Endothelial cell of umbilical vein (primary cell): ENCODE results near the gene DDX17. TPM values are rescaled to one million over a fixed set of nuclear protein-coding genes. Genes with fewer than 3 reads are reported as not detected.

Experiments used
- BruUV-seq: library from RNA; stranded (reverse); fragments of 400-500 nt; replicated peaks from 2 replicates; lab custom pipeline; 2021; lab: Mats Ljungman, UMichigan
- CTCF ChIA-PET: fragments of 300-600, 350-600 bp; sonication (Branson Sonifier 250); formaldehyde crosslinking; loops from one replicate; lab custom pipeline; 2021; ENCODE audit warnings: antibody characterized with exemption, inconsistent platforms; lab: Charles Lee
- POLR2A ChIA-PET: fragments of 300-600, 350-600 bp; sonication (Branson Sonifier 250); formaldehyde crosslinking; loops from one replicate; lab custom pipeline; 2021; ENCODE audit warnings: antibody characterized with exemption, inconsistent platforms; lab: Charles Lee
- DNase-seq: peaks from one replicate; pipeline ENCODE4 v3.0.0-alpha.2; 2011; ENCODE audit warnings: low read depth, low spot score
- FAIRE-seq: peaks from 2 replicates; lab custom pipeline; 2011; peaks lifted over from hg19 to GRCh38; lab: Jason Lieb, UNC
- H2AFZ ChIP-seq: 2 replicates; pipeline ENCODE4 v1.6.0; 2012; ENCODE audit warnings: low read depth, low read length, control low read depth, inconsistent platforms
- H3K27ac ChIP-seq: 2 replicates; pipeline ENCODE4 v1.5.1; 2011; ENCODE audit warnings: low read depth, mild to moderate bottlenecking, control low read depth, low read length, moderate library complexity; ENCODE audit not compliant: insufficient read depth
- H3K27me3 ChIP-seq, 2 experiments: 2 replicates each; pipeline versions ENCODE4 v1.6.0 to v1.6.1; 2011; ENCODE audit warnings: low read length in 2 of 2, mixed read lengths in 1 of 2; ENCODE audit not compliant: control insufficient read depth in 2 of 2, insufficient read depth in 2 of 2
- H3K36me3 ChIP-seq, 2 experiments: 2 replicates in 1 of 2; 3 replicates in 1 of 2; pipeline ENCODE4 v1.5.1; 2011; ENCODE audit warnings: low read length in 2 of 2, mild to moderate bottlenecking in 1 of 2, moderate library complexity in 1 of 2; ENCODE audit not compliant: control insufficient read depth in 2 of 2, insufficient read depth in 2 of 2; ENCODE audit errors: extremely low read depth in 1 of 2
- H3K4me1 ChIP-seq: 3 replicates; pipeline ENCODE4 v1.5.1; 2011; ENCODE audit warnings: mild to moderate bottlenecking, low read length; ENCODE audit not compliant: control insufficient read depth, insufficient read depth; ENCODE audit errors: extremely low read depth
- H3K4me2 ChIP-seq: 2 replicates; pipeline ENCODE4 v1.6.1; 2011; ENCODE audit warnings: low read length, control low read depth, mixed read lengths; ENCODE audit not compliant: insufficient read depth
- H3K4me3 ChIP-seq, 3 experiments: fragments of 200-600 bp in 1 of 3; sonication (generic), shearing (Covaris generic) in 1 of 3; replicated peaks in 1 of 3; 2 replicates each; pipeline ENCODE4 v1.5.1; 2011 to 2016; ENCODE audit warnings: control low read depth in 3 of 3, low read length in 3 of 3, mild to moderate bottlenecking in 2 of 3, inconsistent platforms in 1 of 3, low read depth in 1 of 3, moderate library complexity in 1 of 3; ENCODE audit not compliant: insufficient read depth in 1 of 3
- H3K79me2 ChIP-seq: 2 replicates; pipeline ENCODE4 v1.6.0; 2012; ENCODE audit warnings: low read length, inconsistent platforms; ENCODE audit not compliant: control insufficient read depth, insufficient read depth
- H3K9ac ChIP-seq: replicated peaks from 2 replicates; pipeline ENCODE3; 2011; ENCODE audit warnings: low read length, control low read depth; ENCODE audit not compliant: insufficient read depth; ENCODE audit errors: extremely low read depth
- H3K9me1 ChIP-seq: replicated peaks from 3 replicates; pipeline ENCODE4 v1.6.0; 2011; ENCODE audit warnings: mild to moderate bottlenecking, low read length; ENCODE audit not compliant: control insufficient read depth, insufficient read depth; ENCODE audit errors: extremely low read depth
- H3K9me3 ChIP-seq: replicated peaks from 2 replicates; pipeline ENCODE4 v1.5.1; 2012; ENCODE audit warnings: low read length, inconsistent platforms; ENCODE audit not compliant: control insufficient read depth, insufficient read depth
- H4K20me1 ChIP-seq: replicated peaks from 2 replicates; pipeline ENCODE3; 2011; ENCODE audit warnings: mild to moderate bottlenecking, low read length; ENCODE audit not compliant: control insufficient read depth, insufficient read depth; ENCODE audit errors: extremely low read depth
- CTCF ChIP-seq, 2 donors: IDR thresholded peaks; 1 replicate in 1 of 2; 2 replicates in 1 of 2; pipeline ENCODE4 v1.5.1; 2011; ENCODE audit warnings: low read length in 2 of 2, mild to moderate bottlenecking in 2 of 2, moderate library complexity in 2 of 2, control low read depth in 1 of 2, inconsistent platforms in 1 of 2, low read depth in 1 of 2; ENCODE audit not compliant: insufficient read depth in 1 of 2; ENCODE audit errors: extremely low read depth in 1 of 2
- EZH2 ChIP-seq: IDR thresholded peaks from 2 replicates; pipeline ENCODE4 v1.6.1; 2012; ENCODE audit warnings: borderline replicate concordance, low read depth, mild to moderate bottlenecking, moderate library complexity, low read length, inconsistent platforms; ENCODE audit not compliant: severe bottlenecking
- FOS ChIP-seq: IDR thresholded peaks from 2 replicates; pipeline ENCODE4 v1.6.1; 2011; ENCODE audit warnings: mild to moderate bottlenecking, low read length, moderate library complexity, borderline replicate concordance; ENCODE audit not compliant: insufficient read depth
- GATA2 ChIP-seq: IDR thresholded peaks from 2 replicates; pipeline ENCODE4 v1.7.0; 2011; ENCODE audit warnings: low read depth, mild to moderate bottlenecking, moderate library complexity, mixed read lengths, low read length; ENCODE audit not compliant: insufficient read length, insufficient read depth
- POLR2AphosphoS5 ChIP-seq: IDR thresholded peaks from 2 replicates; pipeline ENCODE4 v1.6.1; 2012; ENCODE audit warnings: low read depth, mild to moderate bottlenecking, control low read depth, low read length, moderate library complexity; ENCODE audit not compliant: insufficient read depth
- dilution Hi-C: fragments of 300-500 bp; cut with MboI; formaldehyde crosslinking; loops from one replicate; pipeline ENCODE4 v1.15.0; 2019; ENCODE audit warnings: low sequenced_read_pairs; ENCODE audit not compliant: extremely low pct_ligation_motif_present
- intact Hi-C: fragments of 100-400 bp; cut with micrococcal nuclease; formaldehyde crosslinking; loops from one replicate; pipeline ENCODE4 v1.10.0; 2022
- polyA plus RNA-seq, 4 experiments: library from polyadenylated mRNA; depleted of rRNA in 3 of 4; stranded (reverse) in 3 of 4; unstranded in 1 of 4; fragments of >200 nt; gene quantifications; 2 replicates each; pipeline versions ENCODE4 v1.2.1 to v1.2.3, GENCODE V29; 2011 to 2012; ENCODE audit warnings: missing spikeins in 1 of 4
- total RNA-seq: library from RNA; stranded (reverse); gene quantifications from 2 replicates; pipeline ENCODE4 v1.2.3, GENCODE V29; 2021

DDX17 gene
- total and polyA plus RNA-seq, 2 donors (not counting 3 experiments of a cell fraction or from before 2014, with no cell fraction given), result 393 to 402 TPM

- no peak overlapping the region for H3K9ac ChIP-seq
- dilution Hi-C loops (no loop called here), intact Hi-C loops (no loop called here)
- no peak overlapping the region for H3K4me2 ChIP-seq
- BruUV-seq, result no TSS peak
- TF ChIP-seq CTCF (IDR thresholded peaks at IDR 0.05; ENCODE audit: extremely low read depth in 1 of 2, insufficient read depth in 1 of 2, low read depth in 1 of 2, low read length in 2 of 2), result no peak
- TF ChIP-seq EZH2, result no peak
- no peak for TF ChIP-seq GATA2
- no peak for TF ChIP-seq FOS
- no peak for TF ChIP-seq POLR2AphosphoS5
- ChIA-PET CTCF (no interaction called here), POLR2A (no interaction called here)
- FAIRE-seq (no peak), DNase-seq (no peak)
- no peaks in the 10 kb centered on the region for H3K9me1 ChIP-seq
- no peaks in the 10 kb centered on the region for H3K79me2 ChIP-seq
- no peak overlapping the region for H2AFZ ChIP-seq
- H3K27ac ChIP-seq, result no peak overlapping the region
- no peak overlapping the region for H3K4me3 ChIP-seq
- no peaks in the 10 kb centered on the region for H3K36me3 ChIP-seq
- no peaks in the 10 kb centered on the region for H4K20me1 ChIP-seq
- peaks cover 48 to 58% of the 10 kb centered on the region in 2 experiments for H3K27me3 ChIP-seq
- H3K9me3 ChIP-seq, result no peaks in the 10 kb centered on the region
- no peaks in the 10 kb centered on the region for H3K4me1 ChIP-seq
These were observed 49.0 kb downstream of the DDX17 start for GRCh38 chr22:38456841-38457699.
